Activated CD8-positive, alpha-beta memory T cell treated with anti-CD3 and anti-CD28 coated beads, Interleukin-2, amount 10 ng/mL, durations not matched to agents 7 days and 5 days (primary cell): ENCODE data around the gene MMP11. TPM values are rescaled to one million over a fixed set of nuclear protein-coding genes. Genes with fewer than 3 reads are reported as not detected.

Experiments
- ATAC-seq: fragments of 150-1000 bp; cut with Tn5 transposase; one replicate; pipeline ENCODE4 v1.10.0; 2021; ENCODE audit warnings: moderate library complexity
- CTCF ChIA-PET: fragments of 350-600 bp; sonication (Branson Sonifier 250); formaldehyde crosslinking; loops from one replicate; lab custom pipeline; 2021; ENCODE audit warnings: antibody characterized with exemption; lab: Charles Lee
- DNase-seq: peaks from one replicate; pipeline ENCODE4 v3.0.0-alpha.2; 2020
- H3K27ac Mint-ChIP-seq: one replicate; pipeline ENCODE4 v1.8.0; 2021; ENCODE audit warnings: mild to moderate bottlenecking, mixed read lengths
- H3K27me3 Mint-ChIP-seq: one replicate; pipeline ENCODE4 v1.8.0; 2021; ENCODE audit warnings: mixed read lengths
- H3K36me3 Mint-ChIP-seq: one replicate; pipeline ENCODE4 v1.8.0; 2021; ENCODE audit warnings: mild to moderate bottlenecking, mixed read lengths
- H3K4me1 Mint-ChIP-seq: one replicate; pipeline ENCODE4 v1.8.0; 2021; ENCODE audit warnings: mixed read lengths
- H3K4me3 Mint-ChIP-seq: one replicate; pipeline ENCODE4 v1.8.0; 2021; ENCODE audit warnings: mild to moderate bottlenecking, moderate library complexity, mixed read lengths
- H3K9me3 Mint-ChIP-seq: one replicate; pipeline ENCODE4 v1.8.0; 2022; ENCODE audit warnings: low read depth, mixed read lengths
- total RNA-seq, 2 experiments: library from RNA; stranded (reverse); gene quantifications; one replicate each; pipeline ENCODE4 v1.2.3, GENCODE V29; 2021

MMP11 gene
- total RNA-seq, 2 experiments from 2014 or later, result 0.91 to 1.0 TPM

GRCh38 chr22:23787600-23787896 lies 14.9 kb downstream of the MMP11 start:
- Mint-ChIP-seq H3K27me3 (no peaks in the 10 kb centered on the region), H3K4me3 (peak overlapping the region; percentile 94), H3K27ac (peak overlapping the region; percentile 82), H3K4me1 (peaks cover 52% of the 10 kb centered on the region), H3K36me3 (peaks cover 8% of the 10 kb centered on the region), H3K9me3 (no peaks in the 10 kb centered on the region)
- no peak for DNase-seq
- CTCF ChIA-PET, result interaction anchor here (0.7 to 2.7 kb wide), 8 partner anchors 13 to 62 kb away, joined by 3 to 9 read pairs (median 6); partner anchors contain the start of gene CHCHD10
- peak; percentile 22 for ATAC-seq

DNA sequence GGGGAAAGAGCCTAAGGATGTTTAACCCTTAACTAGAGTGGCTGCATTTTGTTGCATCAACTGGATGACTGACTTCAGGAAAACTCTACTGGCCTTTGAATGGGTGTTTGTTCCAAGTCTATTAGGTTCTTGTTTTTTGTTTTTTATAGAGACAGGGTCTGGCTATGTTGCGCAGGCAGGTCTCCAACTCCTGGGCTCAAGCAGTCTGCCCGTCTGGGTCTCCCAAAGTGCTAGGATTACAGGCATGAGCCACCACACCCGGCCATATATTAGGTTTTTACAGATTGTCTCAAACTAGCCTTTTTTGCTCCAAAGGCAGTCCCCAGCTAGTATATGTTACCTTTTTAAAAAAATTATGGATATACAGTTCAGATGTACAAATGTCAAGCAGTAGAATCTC lies 15.3 kb downstream of the MMP11 start:
- peaks cover 54% of the 10 kb centered on the region for H3K4me1 Mint-ChIP-seq
- CTCF ChIA-PET, result interaction anchor here (0.7 to 2.7 kb wide), 7 partner anchors 14 to 61 kb away, joined by 3 to 7 read pairs (median 5); partner anchors contain the start of gene CHCHD10

DNA sequence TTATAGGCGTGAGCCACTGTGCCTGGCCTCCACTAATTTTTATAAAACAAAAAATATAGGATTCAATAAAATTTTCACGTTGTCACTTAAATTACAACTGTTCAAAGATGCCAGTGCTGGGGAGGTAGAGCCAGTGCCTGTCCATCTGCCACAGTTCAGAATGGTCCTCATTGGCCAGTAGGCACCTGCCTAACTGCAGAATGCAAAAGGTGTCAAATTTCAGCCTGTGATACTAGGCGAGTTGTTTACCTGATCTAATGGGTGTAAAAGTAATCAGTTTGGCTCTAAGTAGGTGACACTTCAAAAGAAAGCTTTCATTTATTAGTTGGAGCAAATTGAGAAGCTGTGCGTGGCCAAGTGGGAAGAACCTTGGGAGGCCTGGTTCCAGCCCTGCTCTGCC lies 16.5 kb downstream of the MMP11 start:
- DNase-seq (no peak), ATAC-seq (no peak)
- H3K9me3 Mint-ChIP-seq, result no peaks in the 10 kb centered on the region
- peaks cover 15% of the 10 kb centered on the region for H3K36me3 Mint-ChIP-seq
- H3K4me1 Mint-ChIP-seq, result peaks cover 48% of the 10 kb centered on the region
- no peaks in the 10 kb centered on the region for H3K27me3 Mint-ChIP-seq
- CTCF ChIA-PET, result interaction anchor here (1.0 to 2.7 kb wide), 5 partner anchors 18 to 104 kb away, joined by 3 to 7 read pairs (median 5); no protein-coding TSS in a partner anchor
- no peak overlapping the region for H3K27ac Mint-ChIP-seq
- H3K4me3 Mint-ChIP-seq, result no peak overlapping the region

More for the DNA sequence above, 15.3 kb downstream of the MMP11 start:
- peaks cover 8% of the 10 kb centered on the region for H3K36me3 Mint-ChIP-seq
- ATAC-seq, result no peak
- DNase-seq, result no peak
- H3K9me3 Mint-ChIP-seq, result no peaks in the 10 kb centered on the region
- peak overlapping the region; percentile 82 for H3K27ac Mint-ChIP-seq
- H3K27me3 Mint-ChIP-seq, result no peaks in the 10 kb centered on the region
- H3K4me3 Mint-ChIP-seq, result peak overlapping the region; percentile 94

DNA sequence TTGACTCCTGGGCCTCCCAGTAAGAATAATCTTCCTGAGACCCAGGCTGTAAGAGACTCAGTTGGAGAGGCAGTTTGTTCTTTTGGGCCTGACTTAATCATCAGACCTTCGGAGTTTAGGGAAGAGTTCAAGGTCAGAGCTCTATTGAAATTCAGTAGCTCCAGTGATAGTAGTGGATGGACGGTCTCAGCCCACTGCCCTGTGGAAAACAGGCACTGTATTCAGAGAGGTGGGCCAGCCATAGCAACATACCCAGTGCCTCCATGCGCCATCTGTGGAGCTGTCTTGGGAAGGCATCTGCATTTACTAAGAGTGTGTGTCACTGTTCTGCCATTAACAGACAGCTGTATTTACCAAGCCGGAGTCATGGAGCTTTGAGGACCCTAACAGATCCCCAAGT lies 17.0 kb downstream of the MMP11 start:
- no peak for ATAC-seq
- no peak overlapping the region for H3K27ac Mint-ChIP-seq
- peaks cover 19% of the 10 kb centered on the region for H3K36me3 Mint-ChIP-seq
- CTCF ChIA-PET, result interaction anchor here (0.7 to 2.7 kb wide), 6 partner anchors 18 to 104 kb away, joined by 3 to 7 read pairs (median 4); no protein-coding TSS in a partner anchor
- H3K4me1 Mint-ChIP-seq, result peaks cover 42% of the 10 kb centered on the region
- no peaks in the 10 kb centered on the region for H3K9me3 Mint-ChIP-seq
- no peaks in the 10 kb centered on the region for H3K27me3 Mint-ChIP-seq
- no peak for DNase-seq
- no peak overlapping the region for H3K4me3 Mint-ChIP-seq

DNA sequence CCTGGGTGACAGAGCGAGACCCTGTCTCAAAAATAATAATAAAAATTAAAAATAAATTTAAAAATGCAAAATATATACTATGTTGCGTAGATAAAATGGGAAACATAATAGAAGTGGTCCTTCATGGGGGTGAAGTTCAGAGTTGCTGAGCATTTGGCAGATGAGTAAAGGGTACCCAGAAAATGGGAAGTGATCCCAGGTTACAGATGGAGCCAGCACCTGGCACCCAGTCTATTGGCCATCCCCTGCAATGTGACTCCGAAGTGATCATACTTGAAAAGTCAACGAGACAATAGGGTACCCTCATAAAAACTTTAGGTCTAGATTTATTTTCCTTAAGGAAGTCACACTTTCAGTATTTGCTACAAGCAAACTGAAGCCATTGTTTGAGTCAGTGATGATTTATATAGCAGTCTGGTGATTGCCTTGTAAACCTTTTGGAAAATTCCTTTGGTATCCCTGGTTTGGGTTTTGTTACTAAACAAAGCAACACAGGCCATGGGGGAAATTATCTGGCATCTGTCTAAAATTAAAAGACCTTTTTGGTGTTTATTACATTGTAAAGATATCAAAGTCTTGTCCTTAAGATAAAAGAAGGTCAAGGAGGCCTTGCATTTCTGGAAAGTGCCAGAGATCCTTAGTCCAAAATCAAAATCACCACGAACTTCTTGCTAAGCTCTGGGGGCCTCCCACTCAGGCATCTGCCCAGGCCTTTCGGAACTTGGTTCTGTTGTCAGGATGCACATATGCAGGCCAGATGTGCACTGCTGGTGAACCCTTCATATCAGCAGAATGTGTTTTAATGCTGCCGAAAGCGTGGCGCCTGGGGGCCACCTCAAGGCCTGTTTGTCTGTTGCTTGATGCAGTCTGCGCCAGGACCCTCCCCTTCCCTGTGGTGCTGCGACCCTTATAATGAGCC lies 18.4 kb downstream of the MMP11 start:
- H3K9me3 Mint-ChIP-seq, result no peaks in the 10 kb centered on the region
- peaks cover 26% of the 10 kb centered on the region for H3K36me3 Mint-ChIP-seq
- H3K27ac Mint-ChIP-seq, result no peak overlapping the region
- no peak overlapping the region for H3K4me3 Mint-ChIP-seq
- H3K4me1 Mint-ChIP-seq, result peaks cover 40% of the 10 kb centered on the region
- ATAC-seq, result no peak
- CTCF ChIA-PET, result no interaction called here
- no peaks in the 10 kb centered on the region for H3K27me3 Mint-ChIP-seq
- DNase-seq, result no peak

DNA sequence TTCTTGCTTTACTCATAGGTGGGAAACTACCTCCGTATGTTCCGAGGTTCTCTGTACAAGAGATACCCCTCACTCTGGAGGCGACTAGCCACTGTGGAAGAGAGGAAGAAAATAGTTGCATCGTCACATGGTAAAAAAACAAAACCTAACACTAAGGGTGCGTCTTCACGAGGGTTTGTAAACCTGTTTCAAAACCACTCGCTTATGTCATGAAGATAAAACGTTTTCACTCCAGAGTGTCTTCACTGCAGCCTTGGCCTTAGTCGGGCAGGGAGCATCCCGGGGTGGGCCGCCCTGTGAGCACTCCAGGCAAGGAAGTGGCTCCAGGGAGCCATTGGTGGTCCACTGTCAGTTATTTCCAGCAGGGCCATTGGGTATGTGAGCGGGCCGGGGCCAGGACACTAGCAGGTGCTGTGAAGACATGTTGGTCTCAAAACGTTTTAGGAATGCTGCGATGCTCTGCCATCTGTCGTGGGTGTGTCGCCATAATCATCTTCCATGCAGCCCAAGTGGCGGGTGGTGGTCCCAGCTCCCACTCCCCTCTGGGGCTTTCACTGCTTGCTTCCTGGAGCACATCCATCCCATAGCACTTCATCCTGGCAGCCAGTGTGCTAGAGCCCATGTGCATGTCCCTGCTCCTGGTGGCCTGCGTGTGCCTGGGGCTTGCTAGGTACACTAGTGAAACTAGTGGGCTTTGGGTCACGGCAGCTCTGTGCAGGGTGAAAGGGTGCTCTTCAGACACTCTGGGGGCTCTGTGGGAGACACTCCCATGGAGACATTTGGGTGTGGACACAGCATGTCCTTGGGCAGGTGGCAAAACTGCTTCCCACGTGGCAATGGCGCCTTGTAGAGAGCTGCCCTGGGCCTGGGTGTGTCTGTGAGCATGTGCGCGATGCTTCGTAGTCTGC lies 19.3 kb downstream of the MMP11 start:
- Mint-ChIP-seq H3K27me3 (no peaks in the 10 kb centered on the region), H3K27ac (peak overlapping the region; percentile 21), H3K9me3 (no peaks in the 10 kb centered on the region), H3K4me3 (no peak overlapping the region), H3K4me1 (peaks cover 33% of the 10 kb centered on the region), H3K36me3 (peaks cover 33% of the 10 kb centered on the region)
- DNase-seq (no peak), ATAC-seq (no peak)
- CTCF ChIA-PET, result interaction anchor here (1.3 kb wide), 1 partner anchor 57 kb away, joined by 5 read pairs; no protein-coding TSS in a partner anchor

DNA sequence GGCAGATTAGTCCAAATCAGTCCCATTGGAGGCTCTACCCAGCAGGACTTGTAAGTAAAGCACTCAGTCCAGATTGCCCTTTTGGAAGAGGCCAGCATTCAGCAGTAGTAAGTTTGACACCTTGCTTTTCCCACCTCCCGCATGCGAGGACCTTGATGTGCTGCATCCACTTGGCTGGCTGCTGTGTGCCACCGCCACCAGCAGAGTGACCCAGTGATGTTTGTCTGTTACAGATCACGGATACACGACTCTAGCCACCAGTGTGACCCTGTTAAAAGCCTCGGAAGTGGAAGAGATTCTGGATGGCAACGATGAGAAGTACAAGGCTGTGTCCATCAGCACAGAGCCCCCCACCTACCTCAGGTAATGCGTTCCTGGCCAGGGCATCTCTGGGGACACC lies 20.7 kb downstream of the MMP11 start:
- Mint-ChIP-seq H3K4me1 (peaks cover 25% of the 10 kb centered on the region), H3K4me3 (no peak overlapping the region), H3K36me3 (peaks cover 36% of the 10 kb centered on the region), H3K27ac (no peak overlapping the region), H3K27me3 (no peaks in the 10 kb centered on the region), H3K9me3 (no peaks in the 10 kb centered on the region)
- no peak for DNase-seq
- ATAC-seq, result no peak
- CTCF ChIA-PET, result no interaction called here

DNA sequence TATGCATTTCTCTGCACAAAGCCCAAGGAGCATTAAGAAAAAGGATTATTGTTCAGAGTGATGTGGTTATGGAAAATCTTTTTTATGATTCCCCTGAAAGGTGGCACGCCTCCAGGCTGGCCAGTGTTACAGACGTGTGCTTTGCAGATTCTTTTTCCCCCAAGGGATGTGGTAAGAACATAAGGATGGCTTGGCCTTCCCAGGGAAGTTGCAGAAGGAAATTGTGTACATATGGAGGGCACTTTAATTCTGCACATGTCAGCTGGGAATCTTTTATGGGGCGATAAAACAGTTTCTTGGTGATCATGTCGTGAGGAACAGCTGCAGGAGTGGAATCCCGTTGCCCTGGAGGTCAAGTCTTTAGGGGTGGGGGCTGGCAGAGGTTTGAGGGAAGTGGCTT lies 23.8 kb downstream of the MMP11 start:
- CTCF ChIA-PET, result no interaction called here
- Mint-ChIP-seq H3K27ac (no peak overlapping the region), H3K36me3 (peaks cover 47% of the 10 kb centered on the region), H3K9me3 (no peaks in the 10 kb centered on the region), H3K4me3 (no peak overlapping the region), H3K4me1 (peaks cover 11% of the 10 kb centered on the region), H3K27me3 (no peaks in the 10 kb centered on the region)
- ATAC-seq (no peak), DNase-seq (no peak)

- H3K27ac Mint-ChIP-seq, result no peak overlapping the region
- CTCF ChIA-PET, result no interaction called here
- no peak overlapping the region for H3K4me3 Mint-ChIP-seq
- H3K27me3 Mint-ChIP-seq, result no peaks in the 10 kb centered on the region
- no peaks in the 10 kb centered on the region for H3K4me1 Mint-ChIP-seq
- H3K9me3 Mint-ChIP-seq, result no peaks in the 10 kb centered on the region
- no peak for DNase-seq
- no peak for ATAC-seq
- peaks cover 45% of the 10 kb centered on the region for H3K36me3 Mint-ChIP-seq
Measured at GRCh38 chr22:23800297-23801237, 27.9 kb downstream of the MMP11 start.

DNA sequence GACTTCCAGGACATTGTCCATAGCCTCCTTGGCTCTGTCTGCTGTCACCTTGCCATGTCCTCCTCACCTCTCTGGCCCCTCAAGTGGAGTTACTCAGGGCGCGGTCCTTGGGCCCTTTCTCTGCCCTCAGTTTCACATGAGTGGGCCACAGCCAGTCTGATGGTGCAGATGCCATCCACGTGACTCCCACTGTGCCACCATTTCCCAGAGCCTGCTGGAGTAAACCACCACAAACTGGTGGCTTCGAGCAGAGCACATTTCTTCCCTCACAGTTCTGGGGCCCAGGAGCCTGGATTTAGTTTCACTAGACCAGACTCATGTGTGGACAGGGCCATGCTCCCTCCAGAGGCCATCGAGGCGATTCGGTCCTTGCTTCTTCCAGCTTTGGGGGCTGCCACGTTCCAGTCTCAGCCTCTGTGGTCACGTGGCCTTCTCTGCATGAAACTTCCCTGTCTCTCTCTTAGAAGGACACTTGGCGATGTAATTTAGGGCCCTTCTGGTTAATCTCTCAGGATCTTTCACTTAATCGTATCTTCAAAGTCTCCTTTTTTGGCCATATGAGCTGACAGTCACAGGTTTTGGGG lies 28.7 kb downstream of the MMP11 start:
- Mint-ChIP-seq H3K4me3 (no peak overlapping the region), H3K27me3 (no peaks in the 10 kb centered on the region), H3K36me3 (peaks cover 46% of the 10 kb centered on the region), H3K27ac (no peak overlapping the region), H3K4me1 (no peaks in the 10 kb centered on the region), H3K9me3 (no peaks in the 10 kb centered on the region)
- DNase-seq, result no peak
- ATAC-seq, result no peak
- CTCF ChIA-PET, result no interaction called here

DNA sequence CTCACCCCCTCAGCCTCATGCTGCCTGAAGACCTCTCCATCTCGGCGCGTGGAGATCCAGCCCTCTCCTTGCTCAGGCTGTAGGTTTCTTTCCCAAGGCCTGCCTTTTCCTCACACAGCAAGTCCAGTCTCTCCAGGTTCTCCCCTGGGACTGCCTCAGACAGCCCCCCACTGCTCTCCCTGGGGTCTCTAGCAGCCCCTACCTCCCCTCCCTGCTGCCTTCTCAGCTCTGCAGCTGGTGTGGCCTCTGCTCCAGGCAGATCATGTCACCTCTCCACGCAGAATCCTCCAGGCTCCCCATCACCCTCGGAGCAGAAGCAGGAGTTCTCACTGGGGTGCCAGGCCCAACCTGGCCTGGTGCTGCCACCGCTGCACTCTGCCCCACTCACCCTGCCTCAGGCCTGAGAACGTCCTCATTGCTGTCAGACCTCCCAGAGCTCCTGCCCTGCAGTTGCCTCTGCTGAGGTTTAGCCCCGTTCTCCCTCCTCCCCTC lies 29.3 kb downstream of the MMP11 start:
- CTCF ChIA-PET, result no interaction called here
- Mint-ChIP-seq H3K27ac (no peak overlapping the region), H3K9me3 (no peaks in the 10 kb centered on the region), H3K4me3 (no peak overlapping the region), H3K4me1 (no peaks in the 10 kb centered on the region), H3K27me3 (no peaks in the 10 kb centered on the region), H3K36me3 (peaks cover 44% of the 10 kb centered on the region)
- ATAC-seq (no peak), DNase-seq (no peak)
